ENCODE results near the gene OSBPL3. TPM values are rescaled to one million over a fixed set of nuclear protein-coding genes. Genes with fewer than 3 reads are reported as not detected.

OSBPL3 gene
- polyA plus RNA-seq, 1 of the 3 experiments (the other 2 are of a cell fraction) = 23.2 TPM

DNA sequence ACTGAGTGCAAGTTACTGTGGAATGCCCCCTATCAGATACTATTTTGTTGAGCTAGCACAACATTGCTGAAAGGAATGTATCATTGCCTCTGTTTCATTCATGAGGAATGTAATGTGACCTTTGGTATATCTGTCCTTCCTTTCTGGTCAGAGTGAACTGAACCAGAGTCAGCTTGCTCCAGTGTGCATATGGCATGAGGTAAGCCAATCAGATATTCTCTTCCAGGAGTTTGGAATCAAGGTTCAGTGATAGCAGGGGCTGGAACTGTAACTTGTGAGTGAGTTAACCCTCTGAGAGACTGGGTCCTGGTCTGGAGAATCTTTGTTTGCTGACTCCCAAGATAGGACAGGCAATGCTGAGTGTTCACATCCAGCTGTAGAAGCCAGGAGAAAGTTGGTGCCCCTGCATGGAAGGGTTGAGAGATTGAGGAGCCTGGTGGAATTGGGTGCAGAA, 45.3 kb upstream of the OSBPL3 start:
- H3K4me3 ChIP-seq (ENCODE audit: low read depth in 2 of 2, low read length in 1 of 2) = no peak overlapping the region
- H3K27ac ChIP-seq (ENCODE audit: low read depth in 2 of 2, low read length in 1 of 2) = peak overlapping the region; percentile 53 to 58; a peak in 3 of 4 replicates
- DNase-seq = no peak
- H3K9me3 ChIP-seq = no peaks in the 10 kb centered on the region
- peak overlapping the region; percentile 53 for H3K4me2 ChIP-seq
- H4K20me1 ChIP-seq (ENCODE audit: insufficient read depth) = no peaks in the 10 kb centered on the region
- H2AFZ ChIP-seq (ENCODE audit: low read depth) = peak overlapping the region; percentile 48; the same call in 1 of the 2 replicates
- no peaks in the 10 kb centered on the region for H3K27me3 ChIP-seq (ENCODE audit: insufficient read depth)
- no peaks in the 10 kb centered on the region for H3K79me2 ChIP-seq (ENCODE audit: insufficient read depth)
- POLR2A ChIA-PET = no interaction called here
- CTCF ChIA-PET = interaction anchor here (1.0 to 1.7 kb wide), 3 partner anchors 12 to 213 kb away, joined by 3 to 6 read pairs (median 4); no protein-coding TSS in a partner anchor
- H3F3A ChIP-seq (replicated peaks; ENCODE audit: insufficient read depth) = peaks cover 15% of the 10 kb centered on the region
- H3K9ac ChIP-seq = peak overlapping the region; percentile 35; the same call in 1 of the 2 replicates
- no peaks in the 10 kb centered on the region for H3K36me3 ChIP-seq (replicated peaks in 1 of 2; ENCODE audit: control insufficient read depth in 1 of 2, insufficient read depth in 2 of 2, low read length in 1 of 2)
- peaks cover 0 to 21% of the 10 kb centered on the region in 2 experiments; a peak in 2 of 4 replicates for H3K4me1 ChIP-seq (ENCODE audit: control insufficient read depth in 1 of 2, insufficient read depth in 2 of 2, low read depth in 1 of 2, low read length in 1 of 2)
- H3K9me2 ChIP-seq = no peaks in the 10 kb centered on the region
- TF ChIP-seq TCF12 (IDR thresholded peaks at IDR 0.05) (peak; percentile 95), FOSL2 (IDR thresholded peaks at IDR 0.05; ENCODE audit: borderline replicate concordance, low read depth) (peak; percentile 89; the same call in 1 of the 2 replicates), FOXM1 (IDR thresholded peaks at IDR 0.05; ENCODE audit: low read depth) (no peak), JUND (IDR thresholded peaks at IDR 0.05) (peak; percentile 95), TEAD4 (IDR thresholded peaks at IDR 0.05; ENCODE audit: borderline replicate concordance, insufficient read depth) (peak; percentile 93), NRF1 (IDR thresholded peaks at IDR 0.05; ENCODE audit: low read depth, low read length) (no peak), EP300 (IDR thresholded peaks at IDR 0.05; ENCODE audit: borderline replicate concordance in 1 of 2, low read depth in 1 of 2, low read length in 1 of 2) (peak; percentile 42 to 78; a peak in 3 of 4 replicates), POLR2AphosphoS5 (IDR thresholded peaks at IDR 0.05; ENCODE audit: low read depth, low read length) (peak; percentile 78), GABPA (IDR thresholded peaks at IDR 0.05; ENCODE audit: low read depth) (no peak), FOXJ3 (CRISPR knock-in tag; IDR thresholded peaks at IDR 0.05) (no peak), MEF2A (IDR thresholded peaks at IDR 0.05; ENCODE audit: borderline replicate concordance, low read depth) (no peak), EZH2phosphoT487 (IDR thresholded peaks at IDR 0.05; ENCODE audit: borderline replicate concordance, low read depth) (no peak), ELF1 (IDR thresholded peaks at IDR 0.05) (no peak), RXRA (IDR thresholded peaks at IDR 0.05; ENCODE audit: borderline replicate concordance, low read depth) (peak; percentile 98), RCOR1 (IDR thresholded peaks at IDR 0.05; ENCODE audit: low read length) (no peak), TAF1 (IDR thresholded peaks at IDR 0.05; ENCODE audit: borderline replicate concordance, low read depth, low read length) (no peak), NFIC (IDR thresholded peaks at IDR 0.05; ENCODE audit: borderline replicate concordance) (peak; percentile 72), MXI1 (IDR thresholded peaks at IDR 0.05; ENCODE audit: low read depth, low read length) (no peak), YY1 (IDR thresholded peaks at IDR 0.05; ENCODE audit: low read depth) (no peak; the same call in 1 of the 2 replicates), SIN3A (IDR thresholded peaks at IDR 0.05; ENCODE audit: borderline replicate concordance, low read depth, low read length) (no peak)
- TF ChIP-seq, protein P1, sequence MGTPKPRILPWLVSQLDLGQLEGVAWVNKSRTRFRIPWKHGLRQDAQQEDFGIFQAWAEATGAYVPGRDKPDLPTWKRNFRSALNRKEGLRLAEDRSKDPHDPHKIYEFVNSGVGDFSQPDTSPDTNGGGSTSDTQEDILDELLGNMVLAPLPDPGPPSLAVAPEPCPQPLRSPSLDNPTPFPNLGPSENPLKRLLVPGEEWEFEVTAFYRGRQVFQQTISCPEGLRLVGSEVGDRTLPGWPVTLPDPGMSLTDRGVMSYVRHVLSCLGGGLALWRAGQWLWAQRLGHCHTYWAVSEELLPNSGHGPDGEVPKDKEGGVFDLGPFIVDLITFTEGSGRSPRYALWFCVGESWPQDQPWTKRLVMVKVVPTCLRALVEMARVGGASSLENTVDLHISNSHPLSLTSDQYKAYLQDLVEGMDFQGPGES (IDR thresholded peaks at IDR 0.05; ENCODE audit: low read depth, low read length) = no peak
- TF ChIP-seq, protein P2, sequence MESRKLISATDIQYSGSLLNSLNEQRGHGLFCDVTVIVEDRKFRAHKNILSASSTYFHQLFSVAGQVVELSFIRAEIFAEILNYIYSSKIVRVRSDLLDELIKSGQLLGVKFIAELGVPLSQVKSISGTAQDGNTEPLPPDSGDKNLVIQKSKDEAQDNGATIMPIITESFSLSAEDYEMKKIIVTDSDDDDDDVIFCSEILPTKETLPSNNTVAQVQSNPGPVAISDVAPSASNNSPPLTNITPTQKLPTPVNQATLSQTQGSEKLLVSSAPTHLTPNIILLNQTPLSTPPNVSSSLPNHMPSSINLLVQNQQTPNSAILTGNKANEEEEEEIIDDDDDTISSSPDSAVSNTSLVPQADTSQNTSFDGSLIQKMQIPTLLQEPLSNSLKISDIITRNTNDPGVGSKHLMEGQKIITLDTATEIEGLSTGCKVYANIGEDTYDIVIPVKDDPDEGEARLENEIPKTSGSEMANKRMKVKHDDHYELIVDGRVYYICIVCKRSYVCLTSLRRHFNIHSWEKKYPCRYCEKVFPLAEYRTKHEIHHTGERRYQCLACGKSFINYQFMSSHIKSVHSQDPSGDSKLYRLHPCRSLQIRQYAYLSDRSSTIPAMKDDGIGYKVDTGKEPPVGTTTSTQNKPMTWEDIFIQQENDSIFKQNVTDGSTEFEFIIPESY (IDR thresholded peaks at IDR 0.05; ENCODE audit: borderline replicate concordance, low read depth) = no peak
- TF ChIP-seq, protein P3, sequence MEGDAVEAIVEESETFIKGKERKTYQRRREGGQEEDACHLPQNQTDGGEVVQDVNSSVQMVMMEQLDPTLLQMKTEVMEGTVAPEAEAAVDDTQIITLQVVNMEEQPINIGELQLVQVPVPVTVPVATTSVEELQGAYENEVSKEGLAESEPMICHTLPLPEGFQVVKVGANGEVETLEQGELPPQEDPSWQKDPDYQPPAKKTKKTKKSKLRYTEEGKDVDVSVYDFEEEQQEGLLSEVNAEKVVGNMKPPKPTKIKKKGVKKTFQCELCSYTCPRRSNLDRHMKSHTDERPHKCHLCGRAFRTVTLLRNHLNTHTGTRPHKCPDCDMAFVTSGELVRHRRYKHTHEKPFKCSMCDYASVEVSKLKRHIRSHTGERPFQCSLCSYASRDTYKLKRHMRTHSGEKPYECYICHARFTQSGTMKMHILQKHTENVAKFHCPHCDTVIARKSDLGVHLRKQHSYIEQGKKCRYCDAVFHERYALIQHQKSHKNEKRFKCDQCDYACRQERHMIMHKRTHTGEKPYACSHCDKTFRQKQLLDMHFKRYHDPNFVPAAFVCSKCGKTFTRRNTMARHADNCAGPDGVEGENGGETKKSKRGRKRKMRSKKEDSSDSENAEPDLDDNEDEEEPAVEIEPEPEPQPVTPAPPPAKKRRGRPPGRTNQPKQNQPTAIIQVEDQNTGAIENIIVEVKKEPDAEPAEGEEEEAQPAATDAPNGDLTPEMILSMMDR (IDR thresholded peaks at IDR 0.05) = no peak
- TF ChIP-seq, protein P4, sequence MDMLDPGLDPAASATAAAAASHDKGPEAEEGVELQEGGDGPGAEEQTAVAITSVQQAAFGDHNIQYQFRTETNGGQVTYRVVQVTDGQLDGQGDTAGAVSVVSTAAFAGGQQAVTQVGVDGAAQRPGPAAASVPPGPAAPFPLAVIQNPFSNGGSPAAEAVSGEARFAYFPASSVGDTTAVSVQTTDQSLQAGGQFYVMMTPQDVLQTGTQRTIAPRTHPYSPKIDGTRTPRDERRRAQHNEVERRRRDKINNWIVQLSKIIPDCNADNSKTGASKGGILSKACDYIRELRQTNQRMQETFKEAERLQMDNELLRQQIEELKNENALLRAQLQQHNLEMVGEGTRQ (IDR thresholded peaks at IDR 0.05; ENCODE audit: borderline replicate concordance, low read depth, low read length) = no peak
- TF ChIP-seq, protein P5, sequence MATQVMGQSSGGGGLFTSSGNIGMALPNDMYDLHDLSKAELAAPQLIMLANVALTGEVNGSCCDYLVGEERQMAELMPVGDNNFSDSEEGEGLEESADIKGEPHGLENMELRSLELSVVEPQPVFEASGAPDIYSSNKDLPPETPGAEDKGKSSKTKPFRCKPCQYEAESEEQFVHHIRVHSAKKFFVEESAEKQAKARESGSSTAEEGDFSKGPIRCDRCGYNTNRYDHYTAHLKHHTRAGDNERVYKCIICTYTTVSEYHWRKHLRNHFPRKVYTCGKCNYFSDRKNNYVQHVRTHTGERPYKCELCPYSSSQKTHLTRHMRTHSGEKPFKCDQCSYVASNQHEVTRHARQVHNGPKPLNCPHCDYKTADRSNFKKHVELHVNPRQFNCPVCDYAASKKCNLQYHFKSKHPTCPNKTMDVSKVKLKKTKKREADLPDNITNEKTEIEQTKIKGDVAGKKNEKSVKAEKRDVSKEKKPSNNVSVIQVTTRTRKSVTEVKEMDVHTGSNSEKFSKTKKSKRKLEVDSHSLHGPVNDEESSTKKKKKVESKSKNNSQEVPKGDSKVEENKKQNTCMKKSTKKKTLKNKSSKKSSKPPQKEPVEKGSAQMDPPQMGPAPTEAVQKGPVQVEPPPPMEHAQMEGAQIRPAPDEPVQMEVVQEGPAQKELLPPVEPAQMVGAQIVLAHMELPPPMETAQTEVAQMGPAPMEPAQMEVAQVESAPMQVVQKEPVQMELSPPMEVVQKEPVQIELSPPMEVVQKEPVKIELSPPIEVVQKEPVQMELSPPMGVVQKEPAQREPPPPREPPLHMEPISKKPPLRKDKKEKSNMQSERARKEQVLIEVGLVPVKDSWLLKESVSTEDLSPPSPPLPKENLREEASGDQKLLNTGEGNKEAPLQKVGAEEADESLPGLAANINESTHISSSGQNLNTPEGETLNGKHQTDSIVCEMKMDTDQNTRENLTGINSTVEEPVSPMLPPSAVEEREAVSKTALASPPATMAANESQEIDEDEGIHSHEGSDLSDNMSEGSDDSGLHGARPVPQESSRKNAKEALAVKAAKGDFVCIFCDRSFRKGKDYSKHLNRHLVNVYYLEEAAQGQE (IDR thresholded peaks at IDR 0.05; ENCODE audit: low read depth, low read length) = no peak

All from SK-N-SH (cell line).